A673 (cell line): Measurements from ENCODE around the gene RPL35A.
"Not testable (repeated sequence)": the region's sequence is repeated elsewhere in the genome, so short reads cannot be mapped to it uniquely, and the experiment has no call there.

Source experiments
- EZH2 ChIP-seq: fragments of 200-600 bp; sonication (generic); IDR thresholded peaks from 2 replicates; pipeline ENCODE4 v1.6.1; 2017; ENCODE audit warnings: borderline replicate concordance, low read depth, mild to moderate bottlenecking, mixed read lengths, antibody characterized with exemption, low read length; ENCODE audit not compliant: poor library complexity, severe bottlenecking
- TF ChIP-seq, protein P1 (sequence below): fragments of 300-800, 200-600 bp; sonication (generic); conservative IDR thresholded peaks from 2 replicates; pipeline ENCODE4 v1.5.1; 2017; ENCODE audit warnings: low read depth, mild to moderate bottlenecking, antibody characterized with exemption, low read length, moderate library complexity, mixed read lengths

DNA sequence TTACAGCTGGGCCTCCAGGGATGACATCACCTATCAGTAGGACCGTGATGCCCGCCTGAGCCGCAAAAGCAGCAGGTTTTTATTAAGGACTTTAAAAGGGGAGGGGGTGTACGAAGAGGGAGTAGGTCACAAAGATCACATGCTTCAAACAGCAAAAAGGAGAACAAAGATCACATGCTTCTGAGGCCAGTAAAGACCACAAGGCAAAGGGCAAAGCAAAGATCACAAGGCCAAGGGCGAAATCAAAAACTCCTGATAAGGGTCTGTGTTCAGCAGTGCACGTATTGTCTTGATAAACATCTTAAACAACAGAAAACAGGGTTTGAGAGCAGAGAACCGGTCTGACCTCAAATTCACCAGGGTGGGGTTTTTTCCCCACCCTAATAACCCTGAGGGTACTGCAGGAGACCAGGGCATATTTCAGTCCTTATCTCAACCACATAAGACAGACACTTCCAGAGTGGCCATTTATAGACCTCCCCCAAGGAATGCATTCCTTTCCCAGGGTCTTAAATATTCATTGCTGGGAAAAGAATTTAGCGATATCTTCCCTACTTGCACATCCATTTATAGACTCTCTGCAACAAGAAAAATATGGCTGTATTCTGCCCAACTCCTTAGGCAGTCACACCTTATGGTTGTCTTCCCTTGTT is 17.5 kb downstream of the RPL35A start:
- not testable (repeated sequence) for TF ChIP-seq EZH2
- TF ChIP-seq, protein P1, sequence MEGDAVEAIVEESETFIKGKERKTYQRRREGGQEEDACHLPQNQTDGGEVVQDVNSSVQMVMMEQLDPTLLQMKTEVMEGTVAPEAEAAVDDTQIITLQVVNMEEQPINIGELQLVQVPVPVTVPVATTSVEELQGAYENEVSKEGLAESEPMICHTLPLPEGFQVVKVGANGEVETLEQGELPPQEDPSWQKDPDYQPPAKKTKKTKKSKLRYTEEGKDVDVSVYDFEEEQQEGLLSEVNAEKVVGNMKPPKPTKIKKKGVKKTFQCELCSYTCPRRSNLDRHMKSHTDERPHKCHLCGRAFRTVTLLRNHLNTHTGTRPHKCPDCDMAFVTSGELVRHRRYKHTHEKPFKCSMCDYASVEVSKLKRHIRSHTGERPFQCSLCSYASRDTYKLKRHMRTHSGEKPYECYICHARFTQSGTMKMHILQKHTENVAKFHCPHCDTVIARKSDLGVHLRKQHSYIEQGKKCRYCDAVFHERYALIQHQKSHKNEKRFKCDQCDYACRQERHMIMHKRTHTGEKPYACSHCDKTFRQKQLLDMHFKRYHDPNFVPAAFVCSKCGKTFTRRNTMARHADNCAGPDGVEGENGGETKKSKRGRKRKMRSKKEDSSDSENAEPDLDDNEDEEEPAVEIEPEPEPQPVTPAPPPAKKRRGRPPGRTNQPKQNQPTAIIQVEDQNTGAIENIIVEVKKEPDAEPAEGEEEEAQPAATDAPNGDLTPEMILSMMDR, result not testable (repeated sequence)
